ENCODE data around the gene LCA5L.

- no peak for TF ChIP-seq EZH2 (IDR thresholded peaks at IDR 0.05; ENCODE audit: borderline replicate concordance, low read length)
- no peak for TF ChIP-seq CTCF (conservative IDR thresholded peaks at IDR 0.05 in 1 of 2, IDR thresholded peaks at IDR 0.05 in 1 of 2; ENCODE audit: extremely low read depth in 1 of 2, insufficient read depth in 1 of 2, low read depth in 1 of 2, low read length in 2 of 2)
Measured at GRCh38 chr21:39386899-39387298, 58.7 kb downstream of the LCA5L start.

Data from mammary epithelial cell (primary cell).